ENCODE measurements around the gene GGT6.

The GGT6 gene

GRCh38 chr17:4584917-4585637, 24.7 kb upstream of the GGT6 start:
- Histone ChIP-seq H3K4me1 (ENCODE audit: insufficient read depth, poor library complexity, severe bottlenecking) (no peaks in the 10 kb centered on the region), H3K36me3 (ENCODE audit: low read depth) (no peaks in the 10 kb centered on the region), H3K27me3 (ENCODE audit: insufficient read depth, poor library complexity, severe bottlenecking) (peaks cover 51% of the 10 kb centered on the region), H3K27ac (ENCODE audit: poor library complexity, severe bottlenecking) (no peak overlapping the region), H3K4me3 (ENCODE audit: severe bottlenecking) (no peak overlapping the region), H3K9me3 (ENCODE audit: severe bottlenecking) (no peaks in the 10 kb centered on the region)
- ATAC-seq (ENCODE audit: low read depth) (no peak), DNase-seq (ENCODE audit: low spot score) (no peak)
- no peak for TF ChIP-seq CTCF (IDR thresholded peaks at IDR 0.05; ENCODE audit: poor library complexity, severe bottlenecking)

DNA sequence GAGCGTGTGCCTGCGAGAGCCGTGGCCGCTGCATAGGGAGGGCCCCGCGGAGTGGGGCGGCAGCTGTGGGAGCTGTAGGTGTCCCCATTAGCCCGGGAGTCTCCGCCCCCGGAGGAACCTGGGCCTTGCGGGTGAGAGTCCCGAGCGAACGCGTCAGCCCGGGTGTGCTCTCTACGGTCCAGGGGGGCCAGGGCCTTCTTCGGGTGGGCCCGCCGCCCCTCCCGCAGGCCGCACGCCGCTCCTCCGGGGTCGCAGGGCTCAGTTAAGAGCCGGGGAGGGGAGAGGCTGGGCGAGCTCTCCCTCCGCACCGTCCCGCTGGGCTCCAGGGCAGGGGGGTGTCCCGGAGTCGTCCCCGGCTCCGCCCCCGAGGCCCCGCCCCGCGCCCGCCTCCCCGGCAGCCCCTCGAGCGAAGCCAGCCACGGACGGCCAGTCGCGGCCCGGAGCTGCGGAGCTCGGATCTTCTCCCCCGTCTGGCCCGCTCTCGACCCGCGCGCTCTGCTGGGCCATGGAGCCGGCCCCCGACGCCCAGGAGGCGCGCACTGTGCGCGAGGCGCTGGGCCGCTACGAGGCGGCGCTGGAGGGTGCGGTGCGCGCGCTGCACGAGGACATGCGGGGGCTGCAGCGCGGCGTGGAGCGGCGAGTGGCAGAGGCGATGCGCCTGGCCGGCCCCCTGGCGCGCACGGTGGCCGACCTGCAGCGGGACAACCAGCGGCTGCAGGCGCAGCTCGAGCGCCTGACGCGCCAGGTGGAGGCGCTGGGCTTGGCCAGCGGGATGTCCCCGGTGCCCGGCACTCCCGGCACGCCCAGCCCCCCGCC, 23.9 kb upstream of the GGT6 start, which contains the start of gene SMTNL2:
TSS of gene SMTNL2 (plus strand) at position 429 of the 816 bp plus-strand sequence. CDS start at position 506, 77 bp downstream.
- Histone ChIP-seq H3K4me3 (ENCODE audit: severe bottlenecking) (peak within 1 kb of the TSS; percentile 7), H3K4me1 (ENCODE audit: insufficient read depth, poor library complexity, severe bottlenecking) (no peaks in the 10 kb centered on the region), H3K9me3 (ENCODE audit: severe bottlenecking) (no peaks in the 10 kb centered on the region), H3K36me3 (ENCODE audit: low read depth) (no peaks in the 10 kb centered on the region), H3K27me3 (ENCODE audit: insufficient read depth, poor library complexity, severe bottlenecking) (peaks cover 51% of the 10 kb centered on the region), H3K27ac (ENCODE audit: poor library complexity, severe bottlenecking) (no peak within 1 kb of the TSS)
- no peak for DNase-seq (ENCODE audit: low spot score)
- TF ChIP-seq CTCF (IDR thresholded peaks at IDR 0.05; ENCODE audit: poor library complexity, severe bottlenecking) = peak; percentile 3
- peak; percentile 24 for ATAC-seq (ENCODE audit: low read depth)

DNA sequence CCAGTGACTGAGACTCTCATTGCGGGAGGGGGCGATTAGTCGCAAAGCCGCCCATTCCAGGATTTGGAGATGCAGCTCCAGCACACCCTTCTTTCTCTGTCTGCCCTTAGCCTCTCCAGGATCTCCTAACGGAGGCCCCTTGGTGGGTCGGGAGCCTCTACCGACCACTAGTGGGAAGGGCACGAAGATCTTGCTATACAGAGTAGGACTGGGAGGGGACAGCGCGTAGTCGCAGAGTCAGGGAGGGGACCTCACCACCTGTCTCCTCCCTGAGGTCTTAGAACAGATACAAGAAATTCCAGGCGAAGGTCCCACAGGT, 23.4 kb upstream of the GGT6 start:
- ATAC-seq (ENCODE audit: low read depth) (peak; percentile 30; the same call in 2 of the 3 replicates), DNase-seq (ENCODE audit: low spot score) (no peak)
- H3K9me3 ChIP-seq (ENCODE audit: severe bottlenecking) = no peaks in the 10 kb centered on the region
- H3K27ac ChIP-seq (ENCODE audit: poor library complexity, severe bottlenecking) = no peak overlapping the region
- no peaks in the 10 kb centered on the region for H3K36me3 ChIP-seq (ENCODE audit: low read depth)
- TF ChIP-seq CTCF (IDR thresholded peaks at IDR 0.05; ENCODE audit: poor library complexity, severe bottlenecking) = peak; percentile 16
- peaks cover 50% of the 10 kb centered on the region for H3K27me3 ChIP-seq (ENCODE audit: insufficient read depth, poor library complexity, severe bottlenecking)
- no peaks in the 10 kb centered on the region for H3K4me1 ChIP-seq (ENCODE audit: insufficient read depth, poor library complexity, severe bottlenecking)
- no peak overlapping the region for H3K4me3 ChIP-seq (ENCODE audit: severe bottlenecking)

- no peak for DNase-seq (ENCODE audit: low spot score)
- no peak overlapping the region for H3K27ac ChIP-seq (ENCODE audit: poor library complexity, severe bottlenecking)
- no peak overlapping the region for H3K4me3 ChIP-seq (ENCODE audit: severe bottlenecking)
- no peaks in the 10 kb centered on the region for H3K36me3 ChIP-seq (ENCODE audit: low read depth)
- H3K4me1 ChIP-seq (ENCODE audit: insufficient read depth, poor library complexity, severe bottlenecking) = no peaks in the 10 kb centered on the region
- ATAC-seq (ENCODE audit: low read depth) = no peak
- no peak for TF ChIP-seq CTCF (IDR thresholded peaks at IDR 0.05; ENCODE audit: poor library complexity, severe bottlenecking)
- no peaks in the 10 kb centered on the region for H3K9me3 ChIP-seq (ENCODE audit: severe bottlenecking)
- peaks cover 45% of the 10 kb centered on the region for H3K27me3 ChIP-seq (ENCODE audit: insufficient read depth, poor library complexity, severe bottlenecking)
Measured at GRCh38 chr17:4583206-4583605, 22.8 kb upstream of the GGT6 start.

Data from RWPE2 (cell line).